Activated T-cell treated with anti-CD3 and anti-CD28 coated beads, Interleukin-2, amount 50 U/mL, for 72 hours (primary cell): ENCODE results near the gene KPTN. TPM values are rescaled to one million over a fixed set of nuclear protein-coding genes. Genes with fewer than 3 reads are reported as not detected.

Source experiments
- ATAC-seq, 2 donors: fragments of 150-1000 bp; cut with Tn5 transposase; replicated peaks in 1 of 2; 2 replicates each; pipeline ENCODE4 v1.10.0; 2021; ENCODE audit warnings: moderate library complexity in 2 of 2, mild to moderate bottlenecking in 1 of 2
- DNase-seq, 2 donors: peaks; one replicate each; pipeline ENCODE4 v3.0.0; 2021 to 2022; ENCODE audit warnings: mixed read lengths in 1 of 2
- H3K27ac Mint-ChIP-seq: one replicate; pipeline ENCODE4 v1.8.0; 2022; ENCODE audit warnings: mild to moderate bottlenecking, moderate library complexity, mixed read lengths
- H3K27me3 Mint-ChIP-seq: one replicate; pipeline ENCODE4 v1.8.0; 2022; ENCODE audit warnings: low read depth, mixed read lengths
- H3K36me3 Mint-ChIP-seq, 2 donors: one replicate each; pipeline ENCODE4 v1.8.0; 2022; ENCODE audit warnings: mixed read lengths in 2 of 2, mild to moderate bottlenecking in 1 of 2; ENCODE audit not compliant: insufficient read depth in 2 of 2
- H3K4me1 Mint-ChIP-seq: one replicate; pipeline ENCODE4 v1.8.0; 2022; ENCODE audit warnings: low read depth, mixed read lengths
- H3K4me3 Mint-ChIP-seq, 2 donors: one replicate each; pipeline ENCODE4 v1.8.0; 2022; ENCODE audit warnings: mild to moderate bottlenecking in 2 of 2, mixed read lengths in 2 of 2, moderate library complexity in 2 of 2
- H3K9me3 Mint-ChIP-seq, 2 donors: one replicate each; pipeline ENCODE4 v1.8.0; 2022; ENCODE audit warnings: mixed read lengths in 2 of 2
- total RNA-seq, 2 donors: library from RNA; stranded (reverse); gene quantifications; one replicate each; pipeline ENCODE4 v1.2.3, GENCODE V29; 2022

Gene KPTN
- total RNA-seq, 2 donors from 2014 or later, result 7.2 to 10.5 TPM

DNA sequence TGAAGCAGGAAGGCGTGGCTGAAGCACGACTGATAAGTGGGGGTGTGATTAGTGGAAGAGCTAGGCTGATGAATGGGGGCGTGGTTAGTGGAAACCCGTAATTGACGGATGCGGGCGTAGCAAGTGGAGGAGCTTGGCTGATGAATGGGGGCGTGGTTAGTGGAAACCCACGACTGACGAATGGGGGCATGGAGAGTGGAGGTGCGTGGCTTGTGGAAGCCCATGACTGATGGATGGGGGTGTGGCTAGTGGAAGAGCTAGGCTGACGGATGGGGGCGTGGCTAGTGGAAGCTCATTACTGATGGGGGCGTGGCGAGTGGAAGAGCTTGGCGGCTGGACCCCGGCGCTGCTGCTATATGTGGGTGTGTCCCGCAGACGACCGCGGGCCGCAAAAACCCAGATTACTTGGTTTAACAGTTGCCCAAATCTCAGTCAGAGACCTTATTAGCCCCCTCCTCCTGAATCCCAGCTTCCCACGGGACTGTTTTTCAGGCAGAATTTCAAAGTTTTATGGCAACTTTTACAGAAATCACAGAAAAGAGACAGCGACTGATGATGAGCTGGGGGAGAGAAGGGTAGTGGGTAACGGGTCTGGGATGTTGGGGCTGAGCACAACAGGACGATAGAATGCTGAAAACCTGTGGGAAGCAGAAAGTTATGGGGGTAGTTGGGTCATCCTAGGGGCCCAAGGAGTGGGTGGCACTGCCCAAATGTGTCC is 55.7 kb downstream of the KPTN start:
- H3K9me3 Mint-ChIP-seq, result no peaks in the 10 kb centered on the region
- ATAC-seq (peak; percentile 83 to 84), DNase-seq (peak; percentile 88 to 93)
- H3K4me1 Mint-ChIP-seq, result peaks cover 30% of the 10 kb centered on the region
- no peak overlapping the region for H3K27ac Mint-ChIP-seq
- peaks cover 0 to 3% of the 10 kb centered on the region in 2 donors for H3K36me3 Mint-ChIP-seq
- peaks cover 38% of the 10 kb centered on the region for H3K27me3 Mint-ChIP-seq
- H3K4me3 Mint-ChIP-seq, result no peak overlapping the region

DNA sequence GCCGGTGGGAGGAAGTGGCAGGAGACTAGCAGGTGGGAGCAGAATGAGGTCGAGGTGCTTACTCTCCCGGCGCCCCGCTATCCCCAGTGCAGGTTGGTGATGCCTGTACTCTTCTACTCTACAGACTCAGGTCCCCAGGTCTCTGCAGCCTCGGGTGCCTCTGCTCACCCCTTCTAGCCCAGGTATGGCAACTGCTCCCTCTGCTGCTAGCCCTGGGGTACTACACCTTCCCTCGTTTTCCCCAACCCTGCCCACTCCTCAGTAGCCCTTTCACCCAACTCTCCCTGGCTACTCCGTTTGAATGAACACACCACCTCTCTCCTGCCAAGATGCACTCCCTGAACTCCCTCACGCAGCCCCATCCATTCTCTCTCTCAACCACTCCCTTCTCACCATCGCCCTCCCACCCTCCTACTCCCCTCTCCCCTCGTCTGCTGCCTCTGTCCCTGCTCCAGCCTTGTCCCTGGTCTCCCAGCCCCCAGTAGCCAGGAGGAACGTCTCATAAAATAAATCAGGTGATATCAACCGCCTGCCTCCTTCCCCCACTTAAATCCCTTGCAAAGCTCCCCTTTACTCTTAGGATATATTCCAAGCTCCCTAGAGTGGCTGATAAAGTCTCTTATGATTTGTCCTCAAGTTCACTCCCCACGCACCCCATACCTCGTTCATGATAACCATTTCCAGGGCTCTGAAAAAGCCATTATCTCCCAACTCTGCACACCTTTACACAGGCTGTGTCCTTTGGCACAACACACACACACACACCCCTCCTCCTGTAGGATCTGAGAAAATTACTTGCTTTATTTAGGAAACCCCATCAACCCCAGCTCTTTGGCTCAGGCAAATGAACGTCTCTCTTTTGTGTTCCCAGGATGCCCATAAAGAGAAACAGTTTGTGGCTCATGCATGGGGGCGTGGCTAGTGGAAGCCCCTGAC is 56.5 kb downstream of the KPTN start:
- Mint-ChIP-seq H3K4me3 (peak overlapping the region in 1 of 2 donors; percentile 29), H3K27me3 (peaks cover 46% of the 10 kb centered on the region)
- peak; percentile 61 to 65 for ATAC-seq

More for the DNA sequence above, 56.5 kb downstream of the KPTN start:
- Mint-ChIP-seq H3K36me3 (peaks cover 0 to 2% of the 10 kb centered on the region in 2 donors), H3K9me3 (no peaks in the 10 kb centered on the region), H3K4me1 (peaks cover 27% of the 10 kb centered on the region), H3K27ac (no peak overlapping the region)
- DNase-seq, result peak; percentile 81

Other genes with a start within 250 kb of the KPTN start
- gene CCDC9, start 227.7 kb downstream of the KPTN start, total RNA-seq, result 10 to 100 TPM; 51.6 to 51.7 TPM
- 10 to 100 TPM; 19.7 to 21.4 TPM for gene INAFM1, start 209.3 kb downstream of the KPTN start, total RNA-seq
- 1 to 10 TPM; 1.8 to 3.0 TPM for gene C5AR1, start 174.4 kb downstream of the KPTN start, total RNA-seq
- not detected for gene C5AR2, start 152.0 kb downstream of the KPTN start, total RNA-seq
- gene DHX34, start 134.9 kb downstream of the KPTN start, total RNA-seq, result 10 to 100 TPM in 1 of 2 donors, 1 to 10 TPM in 1; 9.4 to 11.8 TPM
- gene MEIS3, start 64.7 kb downstream of the KPTN start, total RNA-seq, result under 1 TPM; 0.23 to 0.26 TPM
- under 1 TPM; 0.17 to 0.97 TPM for gene SLC8A2, start 12.3 kb downstream of the KPTN start, total RNA-seq
- gene NAPA, start 30.8 kb upstream of the KPTN start, total RNA-seq, result 10 to 100 TPM; 64.4 to 71.5 TPM
- gene ZNF541, start 88.9 kb upstream of the KPTN start, total RNA-seq, result under 1 TPM; 0.69 to 0.96 TPM
- gene BICRA, start 124.9 kb upstream of the KPTN start, total RNA-seq, result 10 to 100 TPM; 17.0 to 17.9 TPM
- 1 to 10 TPM; 1.6 to 2.9 TPM for gene EHD2, start 229.2 kb upstream of the KPTN start, total RNA-seq